Loucy (cell line): ENCODE results near the gene MTARC1.

Source experiments
- CTCF ChIP-seq: fragments of 200-600 bp; sonication (generic); conservative IDR thresholded peaks from 2 replicates; pipeline ENCODE4 v1.5.1; 2014; ENCODE audit warnings: mild to moderate bottlenecking, antibody characterized with exemption, low read length
- EZH2phosphoT487 ChIP-seq: fragments of 200-600 bp; IDR thresholded peaks from 2 replicates; pipeline ENCODE4 v1.6.1; 2018; ENCODE audit warnings: antibody characterized with exemption, mild to moderate bottlenecking, moderate library complexity, borderline replicate concordance

GRCh38 chr1:220819467-220820026, 32.8 kb downstream of the MTARC1 start:
- TF ChIP-seq CTCF (no peak), EZH2phosphoT487 (no peak)
